ENCODE measurements around the gene ATP10A.

- TF ChIP-seq POLR2A (IDR thresholded peaks at IDR 0.05; ENCODE audit: low read length) = no peak
- no peak for TF ChIP-seq GATA1 (IDR thresholded peaks at IDR 0.05; ENCODE audit: low read depth, low read length)
Observed at GRCh38 chr15:25784876-25785640, 78.1 kb downstream of the ATP10A start.

All from erythroblast (primary cell).